ENCODE data around the gene ABCB11.

DNA sequence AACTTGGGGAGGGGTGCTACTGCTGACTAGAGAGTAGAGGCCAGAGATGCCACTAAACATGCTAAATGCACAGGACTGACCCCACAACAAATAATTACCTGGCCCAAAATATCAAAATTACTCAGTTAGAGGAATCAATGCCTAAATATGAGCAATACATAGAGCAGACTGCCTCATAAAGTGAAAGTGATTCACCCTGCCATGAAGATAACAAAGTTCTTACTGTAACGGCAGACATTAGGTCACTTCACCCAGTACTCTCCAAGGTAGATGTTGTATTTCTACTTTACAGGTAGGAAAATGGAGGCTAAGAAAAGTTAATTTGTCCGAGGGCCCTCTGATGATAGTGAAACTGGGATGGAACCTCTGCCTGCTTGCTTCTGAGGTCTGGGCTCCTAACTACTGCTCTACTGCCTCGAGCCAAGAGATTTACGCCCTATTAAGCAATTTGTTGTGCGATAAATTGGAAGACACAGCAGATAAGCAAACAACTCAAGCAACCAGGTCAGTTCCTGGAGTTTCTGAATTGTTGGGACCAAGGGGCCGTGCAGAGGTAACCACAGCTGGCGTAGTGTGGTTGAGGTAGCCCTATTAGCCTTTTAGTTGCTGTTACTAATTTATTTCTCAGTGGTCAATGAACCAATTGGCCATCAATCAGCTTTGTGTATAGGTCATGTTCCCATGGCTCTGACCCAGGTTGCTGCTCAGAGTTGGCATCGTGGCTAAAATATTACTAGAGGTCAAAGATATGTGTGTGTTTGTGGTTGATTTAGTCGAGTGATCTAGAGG, 43.0 kb upstream of the ABCB11 start:
- TF ChIP-seq, protein P1, sequence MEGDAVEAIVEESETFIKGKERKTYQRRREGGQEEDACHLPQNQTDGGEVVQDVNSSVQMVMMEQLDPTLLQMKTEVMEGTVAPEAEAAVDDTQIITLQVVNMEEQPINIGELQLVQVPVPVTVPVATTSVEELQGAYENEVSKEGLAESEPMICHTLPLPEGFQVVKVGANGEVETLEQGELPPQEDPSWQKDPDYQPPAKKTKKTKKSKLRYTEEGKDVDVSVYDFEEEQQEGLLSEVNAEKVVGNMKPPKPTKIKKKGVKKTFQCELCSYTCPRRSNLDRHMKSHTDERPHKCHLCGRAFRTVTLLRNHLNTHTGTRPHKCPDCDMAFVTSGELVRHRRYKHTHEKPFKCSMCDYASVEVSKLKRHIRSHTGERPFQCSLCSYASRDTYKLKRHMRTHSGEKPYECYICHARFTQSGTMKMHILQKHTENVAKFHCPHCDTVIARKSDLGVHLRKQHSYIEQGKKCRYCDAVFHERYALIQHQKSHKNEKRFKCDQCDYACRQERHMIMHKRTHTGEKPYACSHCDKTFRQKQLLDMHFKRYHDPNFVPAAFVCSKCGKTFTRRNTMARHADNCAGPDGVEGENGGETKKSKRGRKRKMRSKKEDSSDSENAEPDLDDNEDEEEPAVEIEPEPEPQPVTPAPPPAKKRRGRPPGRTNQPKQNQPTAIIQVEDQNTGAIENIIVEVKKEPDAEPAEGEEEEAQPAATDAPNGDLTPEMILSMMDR (IDR thresholded peaks at IDR 0.05; ENCODE audit: low read depth, low read length, missing input control) = no peak
- TF ChIP-seq, protein P2, sequence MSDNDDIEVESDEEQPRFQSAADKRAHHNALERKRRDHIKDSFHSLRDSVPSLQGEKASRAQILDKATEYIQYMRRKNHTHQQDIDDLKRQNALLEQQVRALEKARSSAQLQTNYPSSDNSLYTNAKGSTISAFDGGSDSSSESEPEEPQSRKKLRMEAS (IDR thresholded peaks at IDR 0.05) = no peak
- TF ChIP-seq SP1 (IDR thresholded peaks at IDR 0.05) (peak; percentile 62), EGR1 (IDR thresholded peaks at IDR 0.05; ENCODE audit: low read depth in 2 of 2) (no peak), YY1 (IDR thresholded peaks at IDR 0.05) (peak; percentile 69), HNF4A (conservative IDR thresholded peaks at IDR 0.05) (peak; percentile 39 to 70), RAD21 (IDR thresholded peaks at IDR 0.05) (peak in 1 of 2 donors; percentile 46), RXRA (IDR thresholded peaks at IDR 0.05) (peak; percentile 89 to 90), TAF1 (conservative IDR thresholded peaks at IDR 0.05) (no peak), NR2F2 (IDR thresholded peaks at IDR 0.05) (no peak), JUND (IDR thresholded peaks at IDR 0.05) (peak in 1 of 2 donors; percentile 33), FOXA2 (IDR thresholded peaks at IDR 0.05) (no peak)
- TF ChIP-seq, protein P3, sequence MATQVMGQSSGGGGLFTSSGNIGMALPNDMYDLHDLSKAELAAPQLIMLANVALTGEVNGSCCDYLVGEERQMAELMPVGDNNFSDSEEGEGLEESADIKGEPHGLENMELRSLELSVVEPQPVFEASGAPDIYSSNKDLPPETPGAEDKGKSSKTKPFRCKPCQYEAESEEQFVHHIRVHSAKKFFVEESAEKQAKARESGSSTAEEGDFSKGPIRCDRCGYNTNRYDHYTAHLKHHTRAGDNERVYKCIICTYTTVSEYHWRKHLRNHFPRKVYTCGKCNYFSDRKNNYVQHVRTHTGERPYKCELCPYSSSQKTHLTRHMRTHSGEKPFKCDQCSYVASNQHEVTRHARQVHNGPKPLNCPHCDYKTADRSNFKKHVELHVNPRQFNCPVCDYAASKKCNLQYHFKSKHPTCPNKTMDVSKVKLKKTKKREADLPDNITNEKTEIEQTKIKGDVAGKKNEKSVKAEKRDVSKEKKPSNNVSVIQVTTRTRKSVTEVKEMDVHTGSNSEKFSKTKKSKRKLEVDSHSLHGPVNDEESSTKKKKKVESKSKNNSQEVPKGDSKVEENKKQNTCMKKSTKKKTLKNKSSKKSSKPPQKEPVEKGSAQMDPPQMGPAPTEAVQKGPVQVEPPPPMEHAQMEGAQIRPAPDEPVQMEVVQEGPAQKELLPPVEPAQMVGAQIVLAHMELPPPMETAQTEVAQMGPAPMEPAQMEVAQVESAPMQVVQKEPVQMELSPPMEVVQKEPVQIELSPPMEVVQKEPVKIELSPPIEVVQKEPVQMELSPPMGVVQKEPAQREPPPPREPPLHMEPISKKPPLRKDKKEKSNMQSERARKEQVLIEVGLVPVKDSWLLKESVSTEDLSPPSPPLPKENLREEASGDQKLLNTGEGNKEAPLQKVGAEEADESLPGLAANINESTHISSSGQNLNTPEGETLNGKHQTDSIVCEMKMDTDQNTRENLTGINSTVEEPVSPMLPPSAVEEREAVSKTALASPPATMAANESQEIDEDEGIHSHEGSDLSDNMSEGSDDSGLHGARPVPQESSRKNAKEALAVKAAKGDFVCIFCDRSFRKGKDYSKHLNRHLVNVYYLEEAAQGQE (IDR thresholded peaks at IDR 0.05) = no peak
- TF ChIP-seq, protein P4, sequence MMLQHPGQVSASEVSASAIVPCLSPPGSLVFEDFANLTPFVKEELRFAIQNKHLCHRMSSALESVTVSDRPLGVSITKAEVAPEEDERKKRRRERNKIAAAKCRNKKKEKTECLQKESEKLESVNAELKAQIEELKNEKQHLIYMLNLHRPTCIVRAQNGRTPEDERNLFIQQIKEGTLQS (IDR thresholded peaks at IDR 0.05) = peak; percentile 7
